Nephron progenitor cell (in vitro differentiated cells): Measurements from ENCODE around the gene TMEM115.
A peak's percentile ranks its signal among the peaks of the same experiment; 100 is the strongest.

Experiments
- DNase-seq: peaks from one replicate; pipeline ENCODE4 v3.0.0; 2021
- H3K27ac Mint-ChIP-seq: 2 replicates; pipeline ENCODE4 v1.8.0; 2021; ENCODE audit warnings: mild to moderate bottlenecking, moderate library complexity, mixed read lengths
- H3K27me3 Mint-ChIP-seq: 2 replicates; pipeline ENCODE4 v1.8.0; 2021; ENCODE audit warnings: mild to moderate bottlenecking, low read depth, mixed read lengths; ENCODE audit not compliant: poor library complexity
- H3K36me3 Mint-ChIP-seq: 2 replicates; pipeline ENCODE4 v1.8.0; 2021; ENCODE audit warnings: low read depth, mixed read lengths
- H3K4me1 Mint-ChIP-seq: 2 replicates; pipeline ENCODE4 v1.8.0; 2021; ENCODE audit warnings: mixed read lengths
- H3K4me3 Mint-ChIP-seq: 2 replicates; pipeline ENCODE4 v1.8.0; 2021; ENCODE audit warnings: mild to moderate bottlenecking, moderate library complexity, mixed read lengths
- H3K9me3 Mint-ChIP-seq: 2 replicates; pipeline ENCODE4 v1.8.0; 2021; ENCODE audit warnings: mild to moderate bottlenecking, moderate library complexity, mixed read lengths
- TF ChIP-seq, protein P1 (sequence below): fragments of 200-600 bp; sonication (generic); IDR thresholded peaks from 2 replicates; pipeline ENCODE4 v1.5.0; 2021; ENCODE audit warnings: antibody characterized with exemption

Gene TMEM115

DNA sequence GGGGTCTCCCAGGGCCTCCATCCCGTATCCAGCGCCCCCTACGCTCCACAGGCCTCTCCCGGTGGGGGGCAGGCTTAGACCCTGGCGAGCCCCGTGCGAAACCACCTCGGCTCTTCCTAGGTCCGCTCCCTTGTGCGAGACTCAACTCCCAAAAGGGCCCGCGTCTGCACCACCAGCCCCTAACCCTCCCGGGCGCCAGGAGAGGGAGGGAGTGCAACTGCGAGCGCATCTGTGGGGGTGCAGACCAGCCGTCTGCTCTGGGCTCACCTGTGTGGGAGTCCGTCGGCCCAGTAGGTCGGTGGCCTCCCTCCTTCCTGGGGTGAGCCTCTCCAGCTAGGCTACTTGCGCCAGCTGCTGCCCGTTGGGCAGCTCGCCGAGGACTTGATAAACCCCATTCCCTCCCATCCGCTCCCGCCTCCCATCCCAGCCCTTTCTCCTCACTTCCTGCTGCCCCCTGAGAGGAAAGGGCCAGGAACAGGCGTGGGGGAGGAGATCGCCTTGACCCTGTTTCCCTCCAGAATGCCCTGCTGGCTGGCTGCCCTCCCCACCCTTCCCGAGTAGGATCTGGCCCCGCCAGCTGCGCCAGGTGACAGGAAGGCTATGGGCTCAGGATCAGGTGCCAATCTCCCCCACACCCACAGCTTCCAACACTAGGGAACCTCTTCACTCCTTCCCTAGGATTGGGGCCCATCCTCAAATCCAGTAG, 36.8 kb downstream of the TMEM115 start, which contains the start of gene HYAL2:
HYAL2 (minus strand) TSS at position 360 of the 706 bp plus-strand sequence. CDS start 2,256 bp downstream, outside the sequence.
- no peak for DNase-seq
- Mint-ChIP-seq H3K27me3 (peaks cover 9% of the 10 kb centered on the region), H3K27ac (peak within 1 kb of the TSS; percentile 100), H3K4me1 (peaks cover 56% of the 10 kb centered on the region), H3K9me3 (no peaks in the 10 kb centered on the region), H3K36me3 (peaks cover 16% of the 10 kb centered on the region), H3K4me3 (peak within 1 kb of the TSS; percentile 84)
- TF ChIP-seq, protein P1, sequence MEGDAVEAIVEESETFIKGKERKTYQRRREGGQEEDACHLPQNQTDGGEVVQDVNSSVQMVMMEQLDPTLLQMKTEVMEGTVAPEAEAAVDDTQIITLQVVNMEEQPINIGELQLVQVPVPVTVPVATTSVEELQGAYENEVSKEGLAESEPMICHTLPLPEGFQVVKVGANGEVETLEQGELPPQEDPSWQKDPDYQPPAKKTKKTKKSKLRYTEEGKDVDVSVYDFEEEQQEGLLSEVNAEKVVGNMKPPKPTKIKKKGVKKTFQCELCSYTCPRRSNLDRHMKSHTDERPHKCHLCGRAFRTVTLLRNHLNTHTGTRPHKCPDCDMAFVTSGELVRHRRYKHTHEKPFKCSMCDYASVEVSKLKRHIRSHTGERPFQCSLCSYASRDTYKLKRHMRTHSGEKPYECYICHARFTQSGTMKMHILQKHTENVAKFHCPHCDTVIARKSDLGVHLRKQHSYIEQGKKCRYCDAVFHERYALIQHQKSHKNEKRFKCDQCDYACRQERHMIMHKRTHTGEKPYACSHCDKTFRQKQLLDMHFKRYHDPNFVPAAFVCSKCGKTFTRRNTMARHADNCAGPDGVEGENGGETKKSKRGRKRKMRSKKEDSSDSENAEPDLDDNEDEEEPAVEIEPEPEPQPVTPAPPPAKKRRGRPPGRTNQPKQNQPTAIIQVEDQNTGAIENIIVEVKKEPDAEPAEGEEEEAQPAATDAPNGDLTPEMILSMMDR = no peak

DNA sequence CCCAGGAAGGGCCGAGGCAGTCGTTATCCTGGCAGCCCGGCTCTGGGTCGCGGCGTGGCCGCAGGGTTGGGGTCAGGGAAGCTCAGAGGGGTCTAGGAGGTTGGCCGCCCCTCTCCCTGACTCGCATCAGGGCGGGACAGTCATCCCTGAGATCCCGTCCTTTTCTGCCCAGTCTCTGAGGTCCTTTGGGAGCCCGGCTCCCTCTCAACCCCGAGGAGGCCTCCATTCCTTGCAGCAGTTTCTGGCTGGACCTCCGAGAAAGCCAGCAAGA, 37.3 kb downstream of the TMEM115 start:
- Mint-ChIP-seq H3K36me3 (peaks cover 16% of the 10 kb centered on the region), H3K27ac (no peak overlapping the region), H3K27me3 (peaks cover 9% of the 10 kb centered on the region), H3K9me3 (no peaks in the 10 kb centered on the region), H3K4me3 (peak overlapping the region; percentile 84), H3K4me1 (peaks cover 56% of the 10 kb centered on the region)
- no peak for DNase-seq
- TF ChIP-seq, protein P1 = no peak

DNA sequence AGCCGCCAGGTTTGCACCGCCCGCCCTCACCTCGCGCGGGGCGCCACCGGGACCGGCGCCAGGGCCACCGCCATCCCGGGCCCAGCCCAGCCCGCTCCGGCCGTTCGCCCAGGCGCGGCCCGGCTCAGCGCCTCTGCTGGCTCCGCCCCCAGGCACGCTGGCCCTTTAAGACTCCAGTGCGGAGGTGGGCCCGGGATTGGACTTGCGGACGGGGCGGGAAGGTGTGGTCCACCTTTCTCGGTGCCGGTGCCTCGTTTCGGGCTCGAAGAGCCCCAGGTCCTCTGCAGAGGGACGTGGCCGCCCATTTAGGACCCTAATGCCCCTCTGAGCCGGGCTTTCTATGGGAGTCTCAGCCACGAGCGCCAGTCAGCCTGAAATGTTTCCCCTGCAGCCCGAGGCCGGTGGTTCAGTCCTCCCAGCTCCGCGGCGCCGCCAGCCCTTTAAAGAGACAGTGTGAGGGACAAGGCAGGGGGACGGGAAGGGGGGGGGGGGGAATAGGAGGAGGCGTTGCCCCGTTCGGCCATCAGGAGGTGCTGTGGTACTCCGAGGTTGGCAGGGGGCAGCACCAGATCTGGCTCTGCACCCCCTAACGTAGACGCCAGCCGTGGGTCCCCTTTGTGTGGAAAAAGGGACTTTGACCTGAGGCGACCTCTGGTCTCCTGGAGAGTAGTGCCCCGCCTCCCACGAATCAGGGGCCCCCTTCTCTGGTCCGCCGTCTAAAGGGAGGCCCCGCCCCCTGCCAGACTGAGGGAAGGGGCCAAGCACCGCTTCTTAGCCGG, 37.8 kb downstream of the TMEM115 start:
- DNase-seq = peak; percentile 87
- H3K4me3 Mint-ChIP-seq = peak overlapping the region; percentile 84
- TF ChIP-seq, protein P1 = peak; percentile 57
- peaks cover 57% of the 10 kb centered on the region for H3K4me1 Mint-ChIP-seq
- peaks cover 19% of the 10 kb centered on the region for H3K36me3 Mint-ChIP-seq
- H3K27me3 Mint-ChIP-seq = peaks cover 9% of the 10 kb centered on the region
- no peaks in the 10 kb centered on the region for H3K9me3 Mint-ChIP-seq
- H3K27ac Mint-ChIP-seq = peak overlapping the region; percentile 100

DNA sequence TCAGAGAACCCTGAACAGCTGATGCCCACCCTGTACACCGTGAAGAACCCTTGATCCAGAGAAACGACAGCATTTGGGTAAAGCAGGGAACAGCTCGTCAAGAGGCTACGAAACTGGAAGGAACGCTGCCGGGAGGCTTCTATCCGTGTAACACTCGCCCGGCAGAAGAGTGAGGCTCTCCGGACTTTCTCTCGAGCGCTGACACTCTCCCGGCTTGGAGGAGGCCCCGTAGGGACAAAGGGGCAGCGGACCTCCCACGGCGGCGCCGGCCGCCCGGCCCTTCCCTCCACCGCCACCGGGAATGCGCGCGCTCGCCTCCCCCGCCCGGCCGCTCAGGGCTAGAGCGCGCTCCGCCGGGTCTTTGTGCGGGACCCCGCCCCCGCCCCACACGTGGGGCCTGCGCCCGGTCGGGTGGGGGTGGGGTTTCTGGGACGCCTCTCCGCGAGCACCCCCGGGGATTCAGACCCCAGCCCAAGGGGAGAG, 38.4 kb downstream of the TMEM115 start:
- Mint-ChIP-seq H3K27ac (peak overlapping the region; percentile 90), H3K9me3 (no peaks in the 10 kb centered on the region), H3K36me3 (peaks cover 25% of the 10 kb centered on the region), H3K27me3 (peaks cover 9% of the 10 kb centered on the region), H3K4me1 (peaks cover 62% of the 10 kb centered on the region), H3K4me3 (peak overlapping the region; percentile 95)
- DNase-seq = peak; percentile 90
- TF ChIP-seq, protein P1 = no peak

DNA sequence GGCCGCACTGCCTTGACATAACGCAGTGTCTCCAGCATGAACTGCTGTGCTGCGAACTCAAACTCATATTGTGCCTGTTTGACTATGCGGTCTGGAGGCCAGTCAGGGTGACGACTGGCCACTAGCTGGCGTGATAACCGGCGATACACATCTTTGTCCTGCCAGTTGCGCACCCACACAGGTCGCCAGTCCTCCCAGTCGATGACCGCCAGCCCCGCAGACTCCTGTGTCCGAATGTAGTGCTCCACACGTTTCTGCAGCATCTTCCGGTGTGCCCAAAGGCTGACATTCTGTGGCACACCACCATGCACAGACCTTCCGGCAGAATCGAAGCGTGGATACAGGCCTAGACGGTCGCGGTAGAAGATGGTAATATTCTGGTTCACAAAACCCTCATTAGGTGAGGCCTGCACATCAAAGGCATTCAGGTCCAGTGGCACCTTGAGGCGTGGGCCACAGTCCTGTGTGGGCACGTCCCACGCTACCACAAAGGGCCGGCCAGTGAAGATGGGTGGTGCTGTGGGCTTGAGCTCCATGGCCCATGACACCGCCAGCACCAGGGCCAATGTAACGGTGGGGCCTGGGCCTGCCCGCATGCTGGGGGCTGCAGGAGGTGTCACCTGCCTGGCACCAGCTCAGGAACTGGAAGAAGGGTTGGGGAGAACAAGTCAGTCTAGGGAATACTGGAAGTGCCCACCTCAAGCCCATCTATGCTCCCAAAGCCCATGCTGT, 39.3 kb downstream of the TMEM115 start:
- H3K27ac Mint-ChIP-seq = peak overlapping the region; percentile 90
- peak overlapping the region; percentile 95 for H3K4me3 Mint-ChIP-seq
- TF ChIP-seq, protein P1 = no peak
- DNase-seq = no peak
- H3K36me3 Mint-ChIP-seq = peaks cover 30% of the 10 kb centered on the region
- H3K27me3 Mint-ChIP-seq = peaks cover 9% of the 10 kb centered on the region
- H3K4me1 Mint-ChIP-seq = peaks cover 66% of the 10 kb centered on the region
- H3K9me3 Mint-ChIP-seq = no peaks in the 10 kb centered on the region
